Measurements from ENCODE around the gene ACTRT3.

DNA sequence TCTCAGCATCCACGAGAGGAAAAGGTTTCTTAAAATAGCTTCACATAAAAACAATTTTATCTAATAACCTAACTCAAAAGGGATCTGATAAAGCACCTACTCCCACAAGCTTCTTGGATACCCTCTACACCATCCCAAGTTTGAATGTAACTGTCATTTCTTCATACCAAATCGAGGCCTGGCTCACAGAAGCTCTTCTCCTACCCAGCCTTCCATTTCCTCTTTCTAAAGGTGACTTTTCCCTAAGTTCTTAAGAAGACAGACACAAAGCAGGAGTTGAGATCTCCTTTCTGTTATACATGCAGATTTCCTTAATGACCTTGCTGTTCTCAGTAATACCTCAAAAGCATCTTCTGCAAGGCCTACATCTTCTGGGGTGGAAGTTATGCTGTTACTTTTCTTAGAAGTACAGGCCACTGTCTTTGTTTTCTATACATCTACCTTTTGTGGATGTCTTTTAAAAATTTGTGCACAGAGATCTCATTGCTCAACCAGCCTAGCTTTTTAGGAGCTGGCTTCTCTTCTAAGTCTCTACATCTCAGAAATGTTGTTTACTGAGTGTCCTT lies 40.0 kb upstream of the ACTRT3 start:
- TF ChIP-seq, protein P1, sequence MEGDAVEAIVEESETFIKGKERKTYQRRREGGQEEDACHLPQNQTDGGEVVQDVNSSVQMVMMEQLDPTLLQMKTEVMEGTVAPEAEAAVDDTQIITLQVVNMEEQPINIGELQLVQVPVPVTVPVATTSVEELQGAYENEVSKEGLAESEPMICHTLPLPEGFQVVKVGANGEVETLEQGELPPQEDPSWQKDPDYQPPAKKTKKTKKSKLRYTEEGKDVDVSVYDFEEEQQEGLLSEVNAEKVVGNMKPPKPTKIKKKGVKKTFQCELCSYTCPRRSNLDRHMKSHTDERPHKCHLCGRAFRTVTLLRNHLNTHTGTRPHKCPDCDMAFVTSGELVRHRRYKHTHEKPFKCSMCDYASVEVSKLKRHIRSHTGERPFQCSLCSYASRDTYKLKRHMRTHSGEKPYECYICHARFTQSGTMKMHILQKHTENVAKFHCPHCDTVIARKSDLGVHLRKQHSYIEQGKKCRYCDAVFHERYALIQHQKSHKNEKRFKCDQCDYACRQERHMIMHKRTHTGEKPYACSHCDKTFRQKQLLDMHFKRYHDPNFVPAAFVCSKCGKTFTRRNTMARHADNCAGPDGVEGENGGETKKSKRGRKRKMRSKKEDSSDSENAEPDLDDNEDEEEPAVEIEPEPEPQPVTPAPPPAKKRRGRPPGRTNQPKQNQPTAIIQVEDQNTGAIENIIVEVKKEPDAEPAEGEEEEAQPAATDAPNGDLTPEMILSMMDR (IDR thresholded peaks at IDR 0.05; ENCODE audit: insufficient read depth, low read depth, low read length), result no peak
- no peak for TF ChIP-seq EZH2 (IDR thresholded peaks at IDR 0.05; ENCODE audit: insufficient read depth, low read length)
